Skin epidermis (tissue), 12 donors: ENCODE data around the gene PRKAR2B.
"Not testable (repeated sequence)": the region's sequence is repeated elsewhere in the genome, so short reads cannot be mapped to it uniquely, and the experiment has no call there.

ENCODE experiments used
- H3K27ac ChIP-seq, 21 experiments: fragments of 200-600 bp; sonication (generic) in 11 of 21; one replicate each; pipeline ENCODE4 v1.5.0; 2020; ENCODE audit warnings: mild to moderate bottlenecking in 3 of 21, inconsistent platforms in 2 of 21, moderate library complexity in 2 of 21
- H3K4me3 ChIP-seq, 7 experiments: fragments of 200-600 bp; sonication (generic) in 2 of 7; one replicate each; pipeline ENCODE4 v1.5.0; 2020; ENCODE audit warnings: inconsistent platforms in 2 of 7, mild to moderate bottlenecking in 2 of 7, moderate library complexity in 1 of 7

The PRKAR2B gene

GRCh38 chr7:107147464-107148393 is 103.2 kb downstream of the PRKAR2B start:
- no peak overlapping the region for H3K27ac ChIP-seq
- H3K4me3 ChIP-seq, result no peak overlapping the region

- H3K4me3 ChIP-seq, result no peak overlapping the region
- no peak overlapping the region for H3K27ac ChIP-seq
Measured at GRCh38 chr7:107148721-107149120, 104.2 kb downstream of the PRKAR2B start.

- H3K27ac ChIP-seq, result no peak overlapping the region
- H3K4me3 ChIP-seq, result no peak overlapping the region
Measured at GRCh38 chr7:107149863-107150262, 105.4 kb downstream of the PRKAR2B start.

GRCh38 chr7:107150375-107151073 is 106.0 kb downstream of the PRKAR2B start:
- H3K27ac ChIP-seq, result no peak overlapping the region

GRCh38 chr7:107151538-107151937 is 107.0 kb downstream of the PRKAR2B start:
- Histone ChIP-seq H3K4me3 (no peak overlapping the region), H3K27ac (no peak overlapping the region)

More at GRCh38 chr7:107150375-107151073, 106.0 kb downstream of the PRKAR2B start:
- no peak overlapping the region for H3K4me3 ChIP-seq

GRCh38 chr7:107152011-107152410 is 107.5 kb downstream of the PRKAR2B start:
- H3K4me3 ChIP-seq, result no peak overlapping the region

GRCh38 chr7:107154826-107155225 is 110.3 kb downstream of the PRKAR2B start:
- no peak overlapping the region for H3K27ac ChIP-seq

More at GRCh38 chr7:107152011-107152410, 107.5 kb downstream of the PRKAR2B start:
- no peak overlapping the region for H3K27ac ChIP-seq

GRCh38 chr7:107155726-107156125 is 111.2 kb downstream of the PRKAR2B start:
- H3K27ac ChIP-seq, H3K4me3 ChIP-seq: not testable (repeated sequence)

More at GRCh38 chr7:107154826-107155225, 110.3 kb downstream of the PRKAR2B start:
- H3K4me3 ChIP-seq, result no peak overlapping the region

GRCh38 chr7:107157091-107157490 is 112.6 kb downstream of the PRKAR2B start:
- Histone ChIP-seq H3K4me3 (no peak overlapping the region), H3K27ac (no peak overlapping the region)

- H3K4me3 ChIP-seq, result no peak overlapping the region
- H3K27ac ChIP-seq, result no peak overlapping the region
Measured at GRCh38 chr7:107158028-107158427, 113.5 kb downstream of the PRKAR2B start.

GRCh38 chr7:107160389-107160788 is 115.9 kb downstream of the PRKAR2B start:
- Histone ChIP-seq H3K27ac (no peak overlapping the region), H3K4me3 (no peak overlapping the region)

GRCh38 chr7:107161415-107161814 is 116.9 kb downstream of the PRKAR2B start:
- Histone ChIP-seq H3K4me3 (no peak overlapping the region), H3K27ac (no peak overlapping the region)

GRCh38 chr7:107162475-107162874 is 118.0 kb downstream of the PRKAR2B start:
- H3K4me3 ChIP-seq, result no peak overlapping the region

GRCh38 chr7:107164092-107164491 is 119.6 kb downstream of the PRKAR2B start:
- Histone ChIP-seq H3K27ac (no peak overlapping the region), H3K4me3 (no peak overlapping the region)

More at GRCh38 chr7:107162475-107162874, 118.0 kb downstream of the PRKAR2B start:
- H3K27ac ChIP-seq, result no peak overlapping the region

- no peak overlapping the region for H3K4me3 ChIP-seq
- H3K27ac ChIP-seq, result no peak overlapping the region
Measured at GRCh38 chr7:107165341-107165740, 120.8 kb downstream of the PRKAR2B start.

GRCh38 chr7:107166736-107167426 is 122.4 kb downstream of the PRKAR2B start:
- Histone ChIP-seq H3K27ac (peak overlapping the region; percentile 85 to 99 (median 92)), H3K4me3 (peak overlapping the region in 6 of 7 experiments; percentile 42 to 93 (median 46))

GRCh38 chr7:107167483-107168232 is 123.2 kb downstream of the PRKAR2B start:
- H3K27ac ChIP-seq, result peak overlapping the region; percentile 85 to 99 (median 92)
- peak overlapping the region; percentile 42 to 93 (median 48) for H3K4me3 ChIP-seq

GRCh38 chr7:107168233-107169119 is 124.0 kb downstream of the PRKAR2B start, which contains the start of gene HBP1:
Gene HBP1, plus strand, starts transcription at chr7:107169003. Its CDS starts 10,891 bp downstream, at chr7:107179894.
- Histone ChIP-seq H3K27ac (peak within 1 kb of the TSS; percentile 90 to 100 (median 98)), H3K4me3 (peak within 1 kb of the TSS; percentile 92 to 98 (median 94))
